ENCODE results near the gene WAS.

DNA sequence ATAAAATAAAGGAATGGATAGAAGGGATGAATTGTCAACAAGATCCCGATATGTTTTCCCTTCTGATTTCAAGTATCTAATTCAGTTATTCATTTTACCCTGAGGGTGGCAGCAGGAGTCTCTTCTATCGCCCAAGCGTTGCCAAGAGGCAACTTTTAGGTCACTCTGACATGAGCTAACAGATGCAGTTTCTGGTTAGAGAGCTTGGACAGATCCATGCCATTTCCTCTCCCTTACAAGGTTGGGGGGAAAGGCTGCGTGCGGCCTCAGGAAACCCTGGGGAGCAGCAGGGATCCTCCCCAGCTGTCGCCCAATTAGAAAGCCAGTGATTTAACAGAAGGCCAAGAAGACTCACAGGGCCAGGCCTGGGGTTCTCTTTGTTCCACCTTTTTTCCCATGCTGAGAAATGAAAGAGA lies 35.3 kb upstream of the WAS start:
- TF ChIP-seq, protein P1, sequence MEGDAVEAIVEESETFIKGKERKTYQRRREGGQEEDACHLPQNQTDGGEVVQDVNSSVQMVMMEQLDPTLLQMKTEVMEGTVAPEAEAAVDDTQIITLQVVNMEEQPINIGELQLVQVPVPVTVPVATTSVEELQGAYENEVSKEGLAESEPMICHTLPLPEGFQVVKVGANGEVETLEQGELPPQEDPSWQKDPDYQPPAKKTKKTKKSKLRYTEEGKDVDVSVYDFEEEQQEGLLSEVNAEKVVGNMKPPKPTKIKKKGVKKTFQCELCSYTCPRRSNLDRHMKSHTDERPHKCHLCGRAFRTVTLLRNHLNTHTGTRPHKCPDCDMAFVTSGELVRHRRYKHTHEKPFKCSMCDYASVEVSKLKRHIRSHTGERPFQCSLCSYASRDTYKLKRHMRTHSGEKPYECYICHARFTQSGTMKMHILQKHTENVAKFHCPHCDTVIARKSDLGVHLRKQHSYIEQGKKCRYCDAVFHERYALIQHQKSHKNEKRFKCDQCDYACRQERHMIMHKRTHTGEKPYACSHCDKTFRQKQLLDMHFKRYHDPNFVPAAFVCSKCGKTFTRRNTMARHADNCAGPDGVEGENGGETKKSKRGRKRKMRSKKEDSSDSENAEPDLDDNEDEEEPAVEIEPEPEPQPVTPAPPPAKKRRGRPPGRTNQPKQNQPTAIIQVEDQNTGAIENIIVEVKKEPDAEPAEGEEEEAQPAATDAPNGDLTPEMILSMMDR (IDR thresholded peaks at IDR 0.05) = no peak
- no peak for TF ChIP-seq ZFX (IDR thresholded peaks at IDR 0.05; ENCODE audit: borderline replicate concordance)

All from 22Rv1 (cell line).